GM10266 (cell line): ENCODE data around the gene PITPNB.

Experiments
- DNase-seq: peaks from one replicate; pipeline ENCODE4 v3.0.0; 2012; ENCODE audit errors: extremely low spot score
- CTCF ChIP-seq: IDR thresholded peaks from 2 replicates; pipeline ENCODE4 v1.5.1; 2012; ENCODE audit warnings: mild to moderate bottlenecking, low read depth; ENCODE audit not compliant: control insufficient read depth, insufficient read depth; ENCODE audit errors: missing control alignments

Gene PITPNB

GRCh38 chr22:27823221-27823620 lies 95.8 kb downstream of the PITPNB start:
- no peak for DNase-seq
- no peak for TF ChIP-seq CTCF

- no peak for TF ChIP-seq CTCF
- DNase-seq = no peak
Observed at GRCh38 chr22:27820896-27821866, 97.9 kb downstream of the PITPNB start.

DNA sequence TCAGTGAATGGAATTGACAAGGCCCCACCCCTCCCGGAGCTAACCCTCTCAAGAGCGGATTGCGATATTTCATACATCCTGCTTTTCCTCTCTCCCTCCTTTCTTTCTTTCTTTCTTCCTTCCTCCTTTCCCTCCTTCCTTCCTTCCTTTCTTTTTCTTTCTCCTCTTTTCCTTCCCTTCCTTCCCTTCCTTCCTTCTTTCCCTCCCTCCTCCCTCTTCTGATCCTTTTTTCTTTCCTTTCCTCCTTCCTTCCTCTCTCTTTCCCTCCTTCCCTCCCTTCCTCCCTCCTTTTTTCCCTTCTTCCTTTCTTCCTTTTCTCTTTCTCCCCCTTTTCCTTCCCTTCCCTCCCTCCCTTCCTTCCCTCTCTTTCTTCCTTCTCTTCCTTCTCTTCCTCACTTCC lies 102.5 kb downstream of the PITPNB start:
- DNase-seq = no peak
- TF ChIP-seq CTCF = no peak

DNA sequence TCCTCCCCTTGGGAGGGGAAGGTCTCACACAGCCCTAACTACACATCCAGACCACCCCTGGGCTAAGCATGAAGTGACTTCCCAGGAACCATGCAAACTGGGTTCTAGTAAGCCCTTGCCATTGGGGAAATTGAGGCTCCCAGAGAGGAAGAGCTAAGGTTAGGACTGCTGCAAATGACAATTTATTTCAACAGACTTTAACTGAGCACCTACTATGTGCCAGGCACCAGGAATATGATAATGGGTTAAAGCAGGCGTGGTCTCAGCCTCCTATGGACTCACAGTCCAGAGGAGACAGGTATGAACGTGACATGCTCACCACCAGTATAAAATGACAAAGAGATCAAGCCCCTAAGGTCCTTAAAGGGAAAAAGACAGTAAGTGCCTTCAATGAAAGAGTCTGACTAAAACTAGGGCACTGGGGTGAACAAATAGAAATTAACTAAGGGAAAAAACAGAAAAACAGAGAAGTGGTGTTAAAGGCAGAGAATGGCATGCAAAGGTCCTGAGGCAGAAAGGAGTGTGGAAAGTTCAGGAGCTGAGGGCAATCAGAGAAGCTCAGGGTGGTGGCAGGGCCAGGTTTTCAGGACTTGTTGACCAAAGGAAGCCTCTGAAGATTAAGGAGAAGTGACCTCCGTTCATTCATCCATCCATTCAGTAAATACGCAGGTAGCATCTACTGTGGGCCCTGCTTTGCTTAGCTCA lies 103.1 kb downstream of the PITPNB start:
- no peak for DNase-seq
- no peak for TF ChIP-seq CTCF

- no peak for DNase-seq
- no peak for TF ChIP-seq CTCF
Observed at GRCh38 chr22:27814993-27815392, 104.1 kb downstream of the PITPNB start.

DNA sequence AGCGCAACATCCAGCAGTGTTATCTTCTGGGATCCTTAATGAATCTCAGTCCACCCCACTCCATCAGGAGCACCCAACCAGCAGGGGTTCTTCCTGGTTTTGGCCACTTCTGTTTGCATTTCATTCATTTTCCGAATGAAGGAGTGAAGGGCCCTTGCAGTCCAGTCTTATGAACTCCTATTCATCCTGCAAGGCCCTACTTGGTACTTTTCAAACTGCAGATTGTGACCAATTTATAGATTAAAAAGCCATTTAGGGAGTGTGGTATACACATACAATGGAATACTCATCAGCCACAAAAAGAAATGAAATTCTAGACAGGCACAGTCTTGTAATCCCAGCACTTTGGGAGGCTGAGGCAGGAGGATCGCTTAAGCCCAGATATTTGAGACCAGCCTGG lies 107.3 kb downstream of the PITPNB start:
- no peak for DNase-seq
- TF ChIP-seq CTCF = no peak
